K562 (cell line): ENCODE results near the gene ZNF441. TPM values are rescaled to one million over a fixed set of nuclear protein-coding genes. Genes with fewer than 3 reads are reported as not detected.

Experiments
- ATF3 ChIP-seq, 2 experiments: fragments of 450-650 bp in 1 of 2; sonication (generic) in 1 of 2; formaldehyde crosslinking in 1 of 2; IDR thresholded peaks in 1 of 2; conservative IDR thresholded peaks in 1 of 2; 2 replicates each; pipeline versions ENCODE4 v1.6.1 to v1.8.1; 2016 to 2023; ENCODE audit warnings: mild to moderate bottlenecking in 2 of 2, moderate library complexity in 2 of 2, inconsistent platforms in 1 of 2, missing genetic modification reagents in 1 of 2
- CGGBP1 ChIP-seq: fragments of 250-450 bp; sonication (Bioruptor Pico); IDR thresholded peaks from 2 replicates; pipeline ENCODE4 v1.9.0; 2021; ENCODE audit warnings: mild to moderate bottlenecking
- CSDE1 ChIP-seq, 2 experiments: fragments of 450-650 bp; IDR thresholded peaks; 2 replicates each; pipeline ENCODE4 v1.6.1; 2016; ENCODE audit warnings: mild to moderate bottlenecking in 1 of 2
- KDM4B ChIP-seq, 2 experiments: fragments of 450-650 bp in 1 of 2; sonication (generic) in 1 of 2; IDR thresholded peaks; 2 replicates each; pipeline ENCODE4 v1.6.1; 2016 to 2017; ENCODE audit warnings: borderline replicate concordance in 2 of 2, antibody characterized with exemption in 1 of 2, low read depth in 1 of 2, mild to moderate bottlenecking in 1 of 2
- MAX ChIP-seq: sonication (generic); formaldehyde crosslinking; IDR thresholded peaks from 2 replicates; pipeline ENCODE4 v1.9.0; 2022; ENCODE audit warnings: mild to moderate bottlenecking, missing genetic modification reagents
- MBD2 ChIP-seq: sonication (generic); IDR thresholded peaks from 2 replicates; pipeline ENCODE4 v1.6.1; 2016; ENCODE audit warnings: low read depth, borderline replicate concordance
- NFIC ChIP-seq: fragments of 450-650 bp; IDR thresholded peaks from 2 replicates; pipeline ENCODE4 v1.6.1; 2017; ENCODE audit warnings: mild to moderate bottlenecking, inconsistent platforms
- RBBP5 ChIP-seq: fragments of 200-600 bp; sonication (generic); IDR thresholded peaks from 2 replicates; pipeline ENCODE4 v1.6.1; 2012; ENCODE audit warnings: borderline replicate concordance, mild to moderate bottlenecking, low read length, control low read depth, inconsistent platforms; ENCODE audit not compliant: insufficient read depth, poor library complexity, severe bottlenecking
- SIN3B ChIP-seq: fragments of 450-650 bp; IDR thresholded peaks from 2 replicates; pipeline ENCODE4 v1.6.1; 2017; ENCODE audit warnings: low read depth, mild to moderate bottlenecking, moderate library complexity
- STAT5A ChIP-seq: IDR thresholded peaks from 2 replicates; pipeline ENCODE4 v1.6.1; 2012; ENCODE audit warnings: low read length, inconsistent platforms, borderline replicate concordance
- TRIM28 ChIP-seq: fragments of 450-650 bp; IDR thresholded peaks from 2 replicates; pipeline ENCODE4 v1.6.1; 2017
- polyA plus RNA-seq, 8 experiments: library from polyadenylated mRNA; depleted of rRNA in 4 of 8; stranded (reverse) in 5 of 8; unstranded in 3 of 8; fragments of >200 nt; fragmentation: Nextera tagmentation in 2 of 8; fragmentation: Illumina TruSeq in 1 of 8; extraction: Ambion mirVana in 2 of 8; extraction: Trizol in 1 of 8; gene quantifications; 2 replicates each; pipeline versions ENCODE4 v1.2.1 to v1.2.3, GENCODE V29; 2011 to 2014; ENCODE audit warnings: inconsistent platforms in 1 of 8, missing spikeins in 1 of 8
- total RNA-seq, 7 experiments: library from RNA; depleted of rRNA in 6 of 7; stranded (reverse); fragments of >200 nt in 6 of 7; fragmentation: Illumina TruSeq in 2 of 7; extraction: Trizol in 2 of 7; gene quantifications; 2 replicates each; pipeline versions ENCODE4 v1.2.1 to v1.2.3, GENCODE V29; 2011 to 2021; ENCODE audit warnings: low replicate concordance in 1 of 7
- TF ChIP-seq, protein P1 (sequence below): sonication (generic); formaldehyde crosslinking; IDR thresholded peaks from 2 replicates; pipeline ENCODE4 v1.8.0; 2023; ENCODE audit warnings: missing genetic modification reagents, mild to moderate bottlenecking, borderline replicate concordance
- TF ChIP-seq, protein P2 (sequence below): fragments of 250-450 bp; sonication (Bioruptor Pico); IDR thresholded peaks from 2 replicates; pipeline ENCODE4 v1.4.0; 2020; ENCODE audit warnings: mild to moderate bottlenecking
- TF ChIP-seq, protein P3 (sequence below): IDR thresholded peaks from 2 replicates; pipeline ENCODE4 v1.6.1; 2014; ENCODE audit warnings: antibody characterized with exemption

ZNF441 gene
- total and polyA plus RNA-seq, 9 of the 15 experiments (the other 6 are each of a cell fraction or from before 2014, with no cell fraction given), result 1.9 to 14.0 (median 7.8) TPM

DNA sequence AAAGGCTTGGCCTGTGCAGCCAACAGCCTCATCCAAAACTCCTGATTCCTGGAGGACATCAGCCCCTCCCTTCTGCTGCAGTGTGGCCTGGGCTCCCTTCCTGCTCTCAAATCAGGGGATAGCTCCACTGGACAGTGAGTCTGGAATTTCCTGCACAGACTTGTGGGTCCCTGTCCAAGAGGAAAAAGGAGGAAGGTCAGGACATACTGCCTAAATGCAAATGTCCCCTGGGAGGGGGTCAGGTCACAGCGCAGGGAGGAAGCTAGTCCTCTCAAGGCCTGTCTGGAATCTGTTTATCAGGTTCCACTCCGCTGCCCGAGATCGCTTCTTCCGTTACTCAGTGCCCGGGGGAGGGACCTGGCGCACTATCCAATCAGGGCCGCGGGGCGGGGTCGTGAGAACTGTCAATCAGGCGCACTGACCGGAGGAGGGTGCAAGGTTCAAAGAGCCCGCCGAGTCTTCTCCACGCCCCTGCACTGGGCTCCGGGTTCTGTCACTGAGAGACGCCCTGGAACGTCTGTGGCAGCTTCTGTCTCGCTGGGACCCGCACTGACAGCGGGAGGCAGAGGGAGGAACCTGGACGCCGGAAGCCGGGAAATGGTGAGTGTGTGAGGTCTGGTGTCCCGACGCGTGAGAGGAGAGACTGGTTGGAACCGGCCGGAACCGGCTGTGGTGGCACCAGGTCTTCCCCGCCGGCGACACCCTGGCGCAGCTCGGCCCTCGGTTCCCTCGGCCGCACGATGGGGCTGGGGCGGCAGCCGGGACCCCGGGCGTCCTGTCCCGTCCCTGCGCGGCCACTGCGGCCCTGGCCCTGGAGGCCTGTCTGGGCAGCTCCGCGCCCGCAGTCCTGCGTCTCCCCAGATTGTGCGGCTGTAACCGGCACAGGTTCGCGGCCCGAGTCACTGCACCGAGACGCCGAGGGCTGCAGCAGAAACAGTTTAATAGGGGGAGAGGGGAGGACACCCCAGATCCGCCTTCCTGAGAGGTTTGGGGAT, at the start of gene ZNF441 (continued):
- TF ChIP-seq RBBP5 (peak; percentile 71), SIN3B (peak; percentile 34; the same call in 1 of the 2 replicates), STAT5A (no peak), CSDE1 (IDR thresholded peaks at IDR 0.05) (no peak), MAX (peak; percentile 68; the same call in 1 of the 2 replicates), KDM4B (IDR thresholded peaks at IDR 0.05; ENCODE audit: borderline replicate concordance in 2 of 2, low read depth in 1 of 2) (peak in 1 of 2 experiments; percentile 47; a peak in 1 of 4 replicates), ATF3 (IDR thresholded peaks at IDR 0.05) (no peak), ATF3 (CRISPR knock-in tag; conservative IDR thresholded peaks at IDR 0.05) (0 out of 2 replicates have a peak, but pooled peaks have one; percentile 44), CGGBP1 (CRISPR knock-in tag) (no peak), TRIM28 (no peak), NFIC (no peak), MBD2 (peak; percentile 85)
- TF ChIP-seq, protein P1, sequence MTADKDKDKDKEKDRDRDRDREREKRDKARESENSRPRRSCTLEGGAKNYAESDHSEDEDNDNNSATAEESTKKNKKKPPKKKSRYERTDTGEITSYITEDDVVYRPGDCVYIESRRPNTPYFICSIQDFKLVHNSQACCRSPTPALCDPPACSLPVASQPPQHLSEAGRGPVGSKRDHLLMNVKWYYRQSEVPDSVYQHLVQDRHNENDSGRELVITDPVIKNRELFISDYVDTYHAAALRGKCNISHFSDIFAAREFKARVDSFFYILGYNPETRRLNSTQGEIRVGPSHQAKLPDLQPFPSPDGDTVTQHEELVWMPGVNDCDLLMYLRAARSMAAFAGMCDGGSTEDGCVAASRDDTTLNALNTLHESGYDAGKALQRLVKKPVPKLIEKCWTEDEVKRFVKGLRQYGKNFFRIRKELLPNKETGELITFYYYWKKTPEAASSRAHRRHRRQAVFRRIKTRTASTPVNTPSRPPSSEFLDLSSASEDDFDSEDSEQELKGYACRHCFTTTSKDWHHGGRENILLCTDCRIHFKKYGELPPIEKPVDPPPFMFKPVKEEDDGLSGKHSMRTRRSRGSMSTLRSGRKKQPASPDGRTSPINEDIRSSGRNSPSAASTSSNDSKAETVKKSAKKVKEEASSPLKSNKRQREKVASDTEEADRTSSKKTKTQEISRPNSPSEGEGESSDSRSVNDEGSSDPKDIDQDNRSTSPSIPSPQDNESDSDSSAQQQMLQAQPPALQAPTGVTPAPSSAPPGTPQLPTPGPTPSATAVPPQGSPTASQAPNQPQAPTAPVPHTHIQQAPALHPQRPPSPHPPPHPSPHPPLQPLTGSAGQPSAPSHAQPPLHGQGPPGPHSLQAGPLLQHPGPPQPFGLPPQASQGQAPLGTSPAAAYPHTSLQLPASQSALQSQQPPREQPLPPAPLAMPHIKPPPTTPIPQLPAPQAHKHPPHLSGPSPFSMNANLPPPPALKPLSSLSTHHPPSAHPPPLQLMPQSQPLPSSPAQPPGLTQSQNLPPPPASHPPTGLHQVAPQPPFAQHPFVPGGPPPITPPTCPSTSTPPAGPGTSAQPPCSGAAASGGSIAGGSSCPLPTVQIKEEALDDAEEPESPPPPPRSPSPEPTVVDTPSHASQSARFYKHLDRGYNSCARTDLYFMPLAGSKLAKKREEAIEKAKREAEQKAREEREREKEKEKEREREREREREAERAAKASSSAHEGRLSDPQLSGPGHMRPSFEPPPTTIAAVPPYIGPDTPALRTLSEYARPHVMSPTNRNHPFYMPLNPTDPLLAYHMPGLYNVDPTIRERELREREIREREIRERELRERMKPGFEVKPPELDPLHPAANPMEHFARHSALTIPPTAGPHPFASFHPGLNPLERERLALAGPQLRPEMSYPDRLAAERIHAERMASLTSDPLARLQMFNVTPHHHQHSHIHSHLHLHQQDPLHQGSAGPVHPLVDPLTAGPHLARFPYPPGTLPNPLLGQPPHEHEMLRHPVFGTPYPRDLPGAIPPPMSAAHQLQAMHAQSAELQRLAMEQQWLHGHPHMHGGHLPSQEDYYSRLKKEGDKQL (CRISPR knock-in tag), result no peak
- TF ChIP-seq, protein P2, sequence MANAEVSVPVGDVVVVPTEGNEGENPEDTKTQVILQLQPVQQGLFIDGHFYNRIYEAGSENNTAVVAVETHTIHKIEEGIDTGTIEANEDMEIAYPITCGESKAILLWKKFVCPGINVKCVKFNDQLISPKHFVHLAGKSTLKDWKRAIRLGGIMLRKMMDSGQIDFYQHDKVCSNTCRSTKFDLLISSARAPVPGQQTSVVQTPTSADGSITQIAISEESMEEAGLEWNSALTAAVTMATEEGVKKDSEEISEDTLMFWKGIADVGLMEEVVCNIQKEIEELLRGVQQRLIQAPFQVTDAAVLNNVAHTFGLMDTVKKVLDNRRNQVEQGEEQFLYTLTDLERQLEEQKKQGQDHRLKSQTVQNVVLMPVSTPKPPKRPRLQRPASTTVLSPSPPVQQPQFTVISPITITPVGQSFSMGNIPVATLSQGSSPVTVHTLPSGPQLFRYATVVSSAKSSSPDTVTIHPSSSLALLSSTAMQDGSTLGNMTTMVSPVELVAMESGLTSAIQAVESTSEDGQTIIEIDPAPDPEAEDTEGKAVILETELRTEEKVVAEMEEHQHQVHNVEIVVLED (CRISPR knock-in tag), result no peak
- TF ChIP-seq, protein P3, sequence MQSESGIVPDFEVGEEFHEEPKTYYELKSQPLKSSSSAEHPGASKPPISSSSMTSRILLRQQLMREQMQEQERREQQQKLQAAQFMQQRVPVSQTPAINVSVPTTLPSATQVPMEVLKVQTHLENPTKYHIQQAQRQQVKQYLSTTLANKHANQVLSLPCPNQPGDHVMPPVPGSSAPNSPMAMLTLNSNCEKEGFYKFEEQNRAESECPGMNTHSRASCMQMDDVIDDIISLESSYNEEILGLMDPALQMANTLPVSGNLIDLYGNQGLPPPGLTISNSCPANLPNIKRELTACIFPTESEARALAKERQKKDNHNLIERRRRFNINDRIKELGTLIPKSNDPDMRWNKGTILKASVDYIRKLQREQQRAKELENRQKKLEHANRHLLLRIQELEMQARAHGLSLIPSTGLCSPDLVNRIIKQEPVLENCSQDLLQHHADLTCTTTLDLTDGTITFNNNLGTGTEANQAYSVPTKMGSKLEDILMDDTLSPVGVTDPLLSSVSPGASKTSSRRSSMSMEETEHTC, result no peak
